ENCODE measurements around the gene TLK2.

TLK2 gene

DNA sequence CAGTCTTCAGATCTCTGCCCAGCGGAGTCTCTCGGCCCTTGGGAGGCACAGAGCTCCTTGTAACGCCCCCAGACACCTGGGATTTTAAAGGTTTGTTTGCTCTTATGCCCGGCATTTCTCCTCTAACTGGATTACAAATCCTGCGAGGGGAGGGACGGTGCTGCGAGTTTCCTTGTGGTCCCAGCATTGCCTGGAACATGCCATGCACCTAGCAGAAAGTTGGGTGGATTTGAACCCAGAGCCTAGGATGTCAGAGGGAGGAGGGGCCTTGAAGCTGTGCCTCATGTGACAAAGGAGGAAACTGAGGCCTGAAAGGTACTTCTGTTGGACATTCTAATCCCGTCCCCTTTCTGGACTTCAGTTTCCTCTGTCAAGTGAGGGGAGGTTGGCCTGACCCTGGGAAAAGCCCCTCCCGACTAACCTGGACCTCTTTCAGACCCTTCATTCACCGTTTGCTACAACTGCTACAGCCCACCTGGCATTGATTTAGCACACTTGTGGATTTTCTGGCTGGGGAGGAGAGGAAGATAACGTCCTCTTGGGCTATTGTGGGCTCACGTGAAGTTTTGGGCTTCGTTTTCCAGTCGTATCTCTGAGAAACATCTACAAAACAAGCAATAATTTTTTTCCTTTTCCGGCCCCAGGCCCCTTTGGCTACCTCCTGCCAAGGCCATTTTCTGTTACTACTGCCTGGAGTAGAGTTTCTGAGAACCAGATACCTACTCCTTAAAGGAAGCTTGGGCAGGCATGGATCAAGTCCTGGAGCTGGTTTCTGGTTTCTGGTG, 179.7 kb downstream of the TLK2 start:
- DNase-seq, result no peak

DNA sequence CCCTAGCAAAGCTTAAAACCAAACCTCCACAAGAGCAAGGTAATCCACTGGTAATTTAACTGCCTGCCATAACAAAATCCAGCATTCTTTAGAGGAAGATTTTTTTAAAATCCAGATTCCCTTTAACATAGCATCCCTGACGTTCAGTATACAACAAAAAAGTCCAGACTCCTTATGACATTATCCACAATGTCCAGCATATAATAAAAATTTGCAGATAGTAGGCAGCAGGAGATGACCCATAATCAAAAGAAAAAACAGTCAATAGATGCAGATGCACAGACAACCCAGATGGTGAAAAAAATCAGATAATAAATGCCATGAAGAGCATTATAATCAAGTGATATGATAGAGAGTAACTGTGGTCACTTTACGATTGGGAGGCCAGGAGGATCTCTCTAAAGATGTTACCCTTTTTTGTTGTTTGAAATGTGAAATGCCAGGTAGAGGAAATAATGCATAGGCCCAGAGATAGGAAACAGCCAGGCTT, 182.0 kb downstream of the TLK2 start:
- DNase-seq, result no peak

DNA sequence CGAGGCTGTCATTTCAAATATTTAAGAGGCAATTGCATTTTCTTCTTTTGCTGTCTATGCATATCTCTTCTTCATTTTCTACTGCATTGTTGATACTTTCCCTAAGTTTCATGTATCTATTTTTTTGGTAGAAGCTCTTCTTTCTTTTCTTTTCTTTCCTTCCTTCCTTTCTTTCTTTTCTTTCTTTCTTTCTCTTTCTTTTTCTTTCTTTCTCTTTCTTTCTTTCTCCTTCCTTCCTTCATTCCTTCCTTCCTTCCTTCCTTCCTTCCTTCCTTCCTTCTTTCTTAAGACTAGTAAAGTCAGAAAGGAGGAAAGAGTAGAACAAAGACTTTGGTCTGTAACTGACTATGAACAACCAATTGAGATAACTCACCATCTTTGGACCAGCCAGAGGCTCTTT, 182.7 kb downstream of the TLK2 start:
- DNase-seq, result no peak

DNA sequence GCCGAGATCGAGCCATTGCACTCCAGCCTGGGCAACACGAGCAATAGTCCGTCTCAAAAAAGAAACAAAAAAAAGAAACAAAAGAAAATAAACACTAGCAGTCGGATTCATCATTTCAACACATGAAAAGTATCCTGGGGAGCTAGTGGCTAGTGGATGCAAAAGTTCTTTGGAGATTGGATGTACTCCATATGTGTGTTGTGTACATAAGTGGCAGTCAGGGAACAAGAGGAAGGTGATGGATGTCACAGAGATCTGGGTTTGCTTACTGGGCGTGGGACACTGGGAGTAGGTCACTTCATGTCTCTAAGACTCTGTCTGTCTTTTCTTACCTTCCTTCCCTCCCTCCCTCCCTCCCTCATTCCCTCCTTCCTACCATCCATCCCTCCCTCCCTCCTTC, 184.2 kb downstream of the TLK2 start:
- no peak for DNase-seq

Measured in stimulated activated CD4-positive, alpha-beta T cell treated with anti-CD3 and anti-CD28 coated beads, Interleukin-1b, Interleukin-23, amount 100 ng/mL, for 48 hours (primary cell).